GM19240 (cell line): Measurements from ENCODE around the gene C20orf144.
"Not testable (repeated sequence)": the region's sequence is repeated elsewhere in the genome, so short reads cannot be mapped to it uniquely, and the experiment has no call there.

ENCODE experiments used
- DNase-seq: peaks from one replicate; pipeline ENCODE4 v3.0.0; 2011; ENCODE audit warnings: low spot score; ENCODE audit not compliant: insufficient read length

C20orf144 gene

DNA sequence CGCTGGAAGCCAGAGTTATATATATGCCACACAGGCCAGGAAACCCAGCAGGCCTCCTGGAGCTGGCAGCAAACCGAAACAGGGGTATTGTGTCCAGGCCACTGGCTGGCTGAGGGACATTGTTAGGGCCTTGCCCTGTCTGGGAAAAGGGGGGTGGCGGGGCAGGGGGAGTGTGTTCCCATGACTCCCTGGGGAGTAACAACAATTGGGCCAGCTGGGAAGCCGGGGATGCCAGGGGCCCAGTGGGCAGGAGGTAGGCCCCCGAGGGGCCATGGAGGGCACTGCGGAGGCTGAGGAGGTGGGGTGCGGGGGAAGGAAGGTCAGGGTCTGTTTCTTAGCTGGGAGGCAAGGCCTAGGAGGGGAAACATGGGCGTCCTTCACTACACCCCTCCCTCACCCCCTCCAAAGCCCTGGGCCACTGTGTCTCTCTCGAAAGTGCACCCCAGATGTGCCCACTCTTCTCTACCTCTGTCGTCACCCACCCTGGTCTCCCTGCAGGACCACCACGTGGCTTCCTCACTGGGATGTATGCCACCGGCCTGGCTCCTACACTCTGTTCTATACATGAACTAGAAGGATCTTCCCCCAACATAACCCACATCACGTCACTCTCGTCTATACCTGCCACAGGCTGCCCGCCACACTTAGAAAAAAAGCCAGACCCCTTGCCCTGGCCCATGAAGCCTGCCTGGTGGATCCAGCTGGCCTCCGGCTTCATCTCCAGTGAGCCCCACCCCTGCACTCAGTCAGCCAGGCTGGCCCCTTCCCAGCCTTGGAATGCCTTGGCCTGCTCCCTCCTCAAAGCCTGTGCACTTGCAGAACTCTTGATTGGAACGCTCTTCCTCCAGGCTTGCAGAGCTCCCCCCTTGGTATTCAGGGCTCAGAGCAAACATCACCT is 31.9 kb downstream of the C20orf144 start:
- DNase-seq = no peak

DNA sequence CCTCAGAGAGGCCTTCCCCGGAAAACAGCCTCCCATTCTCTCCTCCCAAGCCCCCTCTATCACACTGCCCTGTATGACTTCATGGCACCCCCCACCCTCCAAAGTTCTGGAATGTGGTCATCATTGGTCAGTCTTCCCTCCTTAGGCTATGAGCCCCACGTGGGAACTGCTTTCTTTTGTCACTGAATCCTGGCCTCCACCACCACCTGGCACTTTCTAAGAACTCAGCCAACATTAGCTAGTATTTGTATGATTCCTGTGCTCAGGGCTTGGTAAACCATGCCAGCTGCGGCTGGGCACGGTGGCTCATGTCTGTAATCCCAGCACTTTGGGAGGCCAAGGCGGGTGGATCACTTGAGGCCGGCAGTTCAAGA is 32.5 kb downstream of the C20orf144 start:
- no peak for DNase-seq

GRCh38 chr20:33696448-33696847 is 34.3 kb downstream of the C20orf144 start:
- no peak for DNase-seq

- DNase-seq = no peak
These were observed 35.0 kb downstream of the C20orf144 start for GRCh38 chr20:33697129-33697528.

- DNase-seq = not testable (repeated sequence)
These were observed 36.8 kb downstream of the C20orf144 start for GRCh38 chr20:33698966-33699365.

DNA sequence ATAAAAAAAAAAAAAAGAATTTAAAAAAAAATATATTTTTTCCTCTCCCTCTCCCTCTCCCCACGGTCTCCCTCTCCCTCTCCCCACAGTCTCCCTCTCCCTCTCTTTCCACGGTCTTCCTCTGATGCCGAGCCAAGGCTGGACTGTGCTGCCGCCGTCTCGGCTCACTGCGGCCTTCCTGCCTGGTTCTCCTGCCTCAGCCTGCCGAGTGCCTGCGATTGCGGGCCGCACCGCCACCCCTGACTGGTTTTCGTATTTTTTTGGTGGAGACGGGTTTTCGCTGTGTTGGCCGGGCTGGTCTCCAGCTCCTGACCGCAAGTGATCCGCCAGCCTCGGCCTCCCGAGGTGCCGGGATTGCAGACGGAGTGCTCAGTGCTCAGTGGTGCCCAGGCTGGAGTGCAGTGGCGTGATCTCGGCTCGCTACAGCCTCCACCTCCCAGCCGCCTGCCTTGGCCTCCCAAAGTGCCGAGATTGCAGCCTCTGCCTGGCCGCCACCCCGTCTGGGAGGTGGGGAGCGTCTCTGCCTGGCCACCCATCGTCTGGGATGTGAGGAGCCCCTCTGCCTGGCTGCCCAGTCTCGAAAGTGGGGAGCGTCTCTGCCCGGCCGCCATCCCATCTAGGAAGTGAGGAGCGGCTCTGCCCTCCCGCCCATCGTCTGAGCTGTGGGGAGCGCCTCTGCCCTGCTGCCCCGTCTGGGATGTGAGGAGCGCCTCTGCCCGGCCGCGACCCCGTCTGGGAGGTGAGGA is 38.7 kb downstream of the C20orf144 start:
- DNase-seq = not testable (repeated sequence)

- no peak for DNase-seq
These were observed 39.7 kb downstream of the C20orf144 start for GRCh38 chr20:33701629-33702450.

GRCh38 chr20:33702861-33703260 is 40.7 kb downstream of the C20orf144 start:
- DNase-seq = no peak

DNA sequence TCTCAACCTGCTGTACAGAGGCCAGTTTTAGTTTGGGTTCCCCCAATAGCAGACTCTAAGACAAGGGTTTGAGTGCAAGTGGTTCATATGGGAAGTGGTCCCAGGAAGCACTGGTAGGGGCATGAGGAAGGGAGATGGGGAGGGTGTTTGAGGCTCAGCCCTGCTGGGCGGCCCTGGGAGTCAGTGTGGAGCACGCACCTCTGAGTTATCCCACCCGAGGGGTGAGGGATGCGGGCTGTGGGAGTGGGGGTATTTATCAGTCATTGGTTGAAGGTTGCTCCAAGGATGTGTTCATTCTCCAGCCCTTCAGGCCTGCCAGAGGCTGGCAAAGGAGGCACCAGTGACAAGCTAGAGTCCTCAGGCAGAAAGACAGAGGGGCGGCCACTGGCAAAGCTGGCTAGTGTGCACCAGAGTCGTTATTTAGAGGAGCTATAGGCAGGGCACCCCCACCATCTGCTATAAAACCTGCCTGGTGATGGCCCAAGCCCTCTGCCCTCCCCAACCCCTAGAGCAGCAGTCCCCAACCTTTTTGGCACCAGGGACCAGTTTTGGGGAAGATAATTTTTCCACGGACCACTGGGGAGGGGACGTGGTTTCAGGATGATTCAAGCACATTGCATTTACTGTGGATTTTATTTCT is 41.5 kb downstream of the C20orf144 start:
- DNase-seq = no peak

GRCh38 chr20:33704197-33704924 is 42.2 kb downstream of the C20orf144 start:
- no peak for DNase-seq

DNA sequence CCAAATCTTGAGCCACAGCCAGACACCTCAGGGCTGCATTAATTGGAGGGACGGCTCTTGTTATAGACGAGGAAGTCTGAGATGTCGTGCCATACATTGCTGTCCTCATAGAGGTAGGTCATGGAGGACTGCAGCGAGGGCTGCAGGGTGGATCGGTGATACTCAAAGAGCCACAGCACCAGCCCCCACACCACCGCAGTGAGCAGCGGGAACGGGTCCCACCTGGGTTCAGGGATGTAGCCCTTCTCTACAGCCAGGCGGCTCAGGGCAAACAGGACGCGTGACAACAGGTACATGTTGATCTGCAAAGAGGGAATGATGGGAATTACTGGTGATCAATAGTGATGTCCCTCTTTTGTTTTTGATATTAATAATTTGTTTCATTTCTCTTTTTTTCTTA is 45.5 kb downstream of the C20orf144 start:
- DNase-seq = no peak

GRCh38 chr20:33709398-33709797 is 47.3 kb downstream of the C20orf144 start:
- no peak for DNase-seq

GRCh38 chr20:33709905-33710541 is 47.9 kb downstream of the C20orf144 start:
- no peak for DNase-seq

DNA sequence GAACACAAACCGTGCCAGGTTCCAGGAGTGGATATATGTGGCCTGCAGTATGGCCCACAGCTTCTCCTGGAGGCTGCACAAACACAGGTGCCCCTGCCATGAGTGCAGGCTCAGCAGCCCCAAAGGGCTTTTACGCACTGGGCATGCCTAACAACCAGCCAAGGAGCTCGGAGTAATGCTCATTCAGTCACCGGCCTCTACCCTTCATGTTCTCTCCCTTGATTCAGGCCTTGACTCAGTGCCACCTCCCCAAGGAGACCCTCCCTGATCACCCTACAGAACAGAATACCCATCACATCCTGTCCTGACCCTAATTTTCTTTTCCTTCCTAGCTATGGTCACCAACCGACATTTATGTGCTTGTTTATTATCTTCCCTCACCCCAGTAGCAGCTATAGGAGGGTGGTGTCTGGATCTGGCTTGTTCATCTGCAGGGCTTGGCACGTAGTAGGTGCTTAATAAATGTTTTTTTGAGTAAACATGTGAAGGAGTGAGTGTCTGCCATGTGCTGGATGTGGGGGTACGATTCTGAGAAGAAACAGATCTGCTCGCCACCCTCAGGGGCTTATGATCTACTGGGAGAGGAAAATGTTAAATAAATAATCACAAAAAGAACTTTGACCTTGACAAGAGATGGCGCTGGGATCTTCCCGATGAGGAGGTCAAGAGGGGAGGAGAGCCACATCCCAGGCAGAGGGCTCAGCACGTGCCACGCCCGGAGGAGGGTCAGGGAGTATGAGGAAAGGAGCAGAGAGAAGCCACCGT is 48.7 kb downstream of the C20orf144 start:
- no peak for DNase-seq

DNA sequence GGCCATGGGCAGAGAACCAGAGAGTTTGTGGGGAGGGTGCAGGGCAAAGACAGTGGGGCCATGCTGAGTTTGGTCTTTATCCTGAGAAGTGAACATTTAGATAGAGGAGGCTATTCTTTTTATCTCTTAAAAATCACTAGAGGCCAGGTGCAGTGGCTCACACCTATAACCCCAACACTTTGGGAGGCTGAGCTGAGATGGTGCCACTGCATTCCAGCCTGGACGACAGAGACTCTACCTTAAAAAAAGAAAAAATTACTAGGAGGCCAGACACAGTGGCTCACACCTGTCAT is 49.3 kb downstream of the C20orf144 start:
- DNase-seq = no peak
